ENCODE data around the gene RPL4. TPM values are rescaled to one million over a fixed set of nuclear protein-coding genes. Genes with fewer than 3 reads are reported as not detected.

Gene RPL4
- total and polyA plus RNA-seq, 2 of the 8 experiments (the other 6 are each of a cell fraction or from before 2014, with no cell fraction given): 3,950 to 3,973 TPM

- H2AFZ ChIP-seq (ENCODE audit: low read length): no peak overlapping the region
- ChIA-PET POLR2A (ENCODE audit: partially characterized antibody) (interaction anchor here (0.8 to 1.3 kb wide), 3 partner anchors 13 to 142 kb away, joined by 3 to 5 read pairs (median 3); no protein-coding TSS in a partner anchor), CTCF (ENCODE audit: partially characterized antibody) (no interaction called here)
- no peak overlapping the region for H3K4ac ChIP-seq (replicated peaks; ENCODE audit: insufficient read length, low read depth, low read length)
- H2BK120ac ChIP-seq (replicated peaks; ENCODE audit: low read depth, low read length): no peak overlapping the region
- H3K4me2 ChIP-seq (ENCODE audit: insufficient read depth in 1 of 2, low read depth in 2 of 2, low read length in 2 of 2): no peak overlapping the region
- H4K8ac ChIP-seq (ENCODE audit: extremely low read depth, insufficient read depth, low read length): no peak overlapping the region
- H3K23me2 ChIP-seq (ENCODE audit: low read depth, low read length): no peaks in the 10 kb centered on the region
- no peak overlapping the region for H3K18ac ChIP-seq (ENCODE audit: extremely low read depth, low read length)
- no peak overlapping the region for H3K27ac ChIP-seq (ENCODE audit: low read depth, low read length)
- H2BK12ac ChIP-seq (ENCODE audit: low read depth, low read length): no peak overlapping the region
- H3K27me3 ChIP-seq (replicated peaks in 1 of 4; ENCODE audit: control insufficient read depth in 3 of 4, extremely low read depth in 1 of 4, insufficient read depth in 3 of 4, low read length in 3 of 4): no peaks in the 10 kb centered on the region
- no peak overlapping the region for H3K23ac ChIP-seq (ENCODE audit: insufficient read length)
- TF ChIP-seq MAFK (IDR thresholded peaks at IDR 0.05; ENCODE audit: low read depth, low read length): peak; percentile 39; the same call in 1 of the 2 replicates
- no peak for TF ChIP-seq RNF2 (IDR thresholded peaks at IDR 0.05; ENCODE audit: borderline replicate concordance, low read depth, low read length, missing control alignments, poor library complexity, severe bottlenecking)
- TF ChIP-seq CHD1 (IDR thresholded peaks at IDR 0.05; ENCODE audit: low read depth, low read length): no peak
- TF ChIP-seq SIN3A (conservative IDR thresholded peaks at IDR 0.05 in 1 of 2, IDR thresholded peaks at IDR 0.05 in 1 of 2; ENCODE audit: low read depth in 1 of 2, low read length in 2 of 2): no peak
- no peak for TF ChIP-seq FOSL1 (IDR thresholded peaks at IDR 0.05; ENCODE audit: insufficient read depth, low read depth, low read length)
- TF ChIP-seq SP1 (IDR thresholded peaks at IDR 0.05; ENCODE audit: low read depth, low read length): no peak
- TF ChIP-seq CREB1 (IDR thresholded peaks at IDR 0.05): no peak
- TF ChIP-seq CHD2 (IDR thresholded peaks at IDR 0.05; ENCODE audit: low read length): no peak
- TF ChIP-seq HDAC2 (IDR thresholded peaks at IDR 0.05; ENCODE audit: borderline replicate concordance in 1 of 2, low read depth in 2 of 2, low read length in 2 of 2): no peak
- H3K4me1 ChIP-seq (replicated peaks in 1 of 4; ENCODE audit: control insufficient read depth in 3 of 4, insufficient read depth in 4 of 4, low read length in 3 of 4): no peaks in the 10 kb centered on the region
- FAIRE-seq (no peak), DNase-seq (ENCODE audit: low read depth in 1 of 2, low spot score in 2 of 2) (no peak)
- no peaks in the 10 kb centered on the region for H3K79me1 ChIP-seq (ENCODE audit: low read depth, low read length)
- no peaks in the 10 kb centered on the region for H3K9me3 ChIP-seq (ENCODE audit: insufficient read depth in 2 of 2, low read depth in 1 of 2, low read length in 1 of 2)
- H2BK5ac ChIP-seq (ENCODE audit: low read depth, low read length): no peak overlapping the region
- H2BK20ac ChIP-seq (ENCODE audit: low read length): no peak overlapping the region
- no peak overlapping the region for H3K4me3 ChIP-seq (ENCODE audit: extremely low read depth in 1 of 4, insufficient read depth in 2 of 4, low read depth in 3 of 4, low read length in 4 of 4)
- H3K79me2 ChIP-seq (ENCODE audit: control insufficient read depth in 1 of 2, insufficient read depth in 2 of 2, low read length in 2 of 2): no peaks in the 10 kb centered on the region
- no peak overlapping the region for H3K14ac ChIP-seq (ENCODE audit: insufficient read length)
- H3K56ac ChIP-seq (replicated peaks; ENCODE audit: insufficient read length, low read depth, low read length): no peak overlapping the region
- no peak overlapping the region for H4K5ac ChIP-seq (ENCODE audit: insufficient read length, low read depth, low read length)
- peaks cover 1 to 3% of the 10 kb centered on the region in 2 experiments for H4K20me1 ChIP-seq (replicated peaks in 1 of 2; ENCODE audit: control insufficient read depth in 1 of 2, insufficient read depth in 2 of 2, low read length in 2 of 2)
- H2BK15ac ChIP-seq (ENCODE audit: low read length): no peak overlapping the region
- H4K91ac ChIP-seq (replicated peaks; ENCODE audit: insufficient read length, low read length): no peak overlapping the region
- peaks cover 0 to 33% (median 20%) of the 10 kb centered on the region in 4 experiments; a peak in 5 of 8 replicates for H3K36me3 ChIP-seq (ENCODE audit: control insufficient read depth in 2 of 4, insufficient read depth in 4 of 4, low read length in 3 of 4)
- no peak overlapping the region for H3K9ac ChIP-seq (replicated peaks in 1 of 4; ENCODE audit: extremely low read depth in 1 of 4, low read depth in 3 of 4, low read length in 3 of 4)
- no peak overlapping the region for H2AK5ac ChIP-seq (ENCODE audit: low read depth, low read length)
- WGBS, 2 experiments (ENCODE audit: extremely low coverage in 1 of 2, insufficient coverage in 1 of 2, insufficient read length in 1 of 2, insufficient replicate concordance in 2 of 2, low coverage in 1 of 2, low lambda C conversion rate in 2 of 2, missing lambda C conversion rate in 1 of 2): 95% methylated on average over 1 of the region's 1 CpG; no CpG with 5 or more reads in 1 of the 2 experiments
Measured at GRCh38 chr15:66545255-66545654, 40.6 kb upstream of the RPL4 start.
